ENCODE results near the gene FAM171A2. TPM values are rescaled to one million over a fixed set of nuclear protein-coding genes. Genes with fewer than 3 reads are reported as not detected.

The FAM171A2 gene
- total RNA-seq, 2 donors from 2014 or later: 45.7 to 51.9 TPM

GRCh38 chr17:44378171-44378705, 14.6 kb upstream of the FAM171A2 start:
- Histone ChIP-seq H3K9me3 (ENCODE audit: control insufficient read depth, low read length) (no peaks in the 10 kb centered on the region), H3K4me1 (ENCODE audit: control insufficient read depth, insufficient read depth, low read length) (peaks cover 6% of the 10 kb centered on the region), H3K27ac (ENCODE audit: low read depth, low read length) (no peak overlapping the region), H3K9ac (ENCODE audit: extremely low read depth, low read length, poor library complexity, severe bottlenecking) (no peak overlapping the region), H3K27me3 (ENCODE audit: control insufficient read depth, insufficient read depth, low read length, poor library complexity, severe bottlenecking) (no peaks in the 10 kb centered on the region), H3K4me3 (ENCODE audit: low read length) (no peak overlapping the region), H3K36me3 (ENCODE audit: control insufficient read depth, insufficient read depth, low read length) (no peaks in the 10 kb centered on the region)
- no peak overlapping the region for H3K27ac Mint-ChIP-seq
- H3K36me3 Mint-ChIP-seq (ENCODE audit: low read depth): no peaks in the 10 kb centered on the region
- WGBS, 2 experiments (ENCODE audit: insufficient coverage in 1 of 2, insufficient read length in 1 of 2): 88 to 96% methylated on average over 6 to 14 of the region's 14 CpGs
- no peaks in the 10 kb centered on the region for H3K9me3 Mint-ChIP-seq
- TF ChIP-seq, protein P1, sequence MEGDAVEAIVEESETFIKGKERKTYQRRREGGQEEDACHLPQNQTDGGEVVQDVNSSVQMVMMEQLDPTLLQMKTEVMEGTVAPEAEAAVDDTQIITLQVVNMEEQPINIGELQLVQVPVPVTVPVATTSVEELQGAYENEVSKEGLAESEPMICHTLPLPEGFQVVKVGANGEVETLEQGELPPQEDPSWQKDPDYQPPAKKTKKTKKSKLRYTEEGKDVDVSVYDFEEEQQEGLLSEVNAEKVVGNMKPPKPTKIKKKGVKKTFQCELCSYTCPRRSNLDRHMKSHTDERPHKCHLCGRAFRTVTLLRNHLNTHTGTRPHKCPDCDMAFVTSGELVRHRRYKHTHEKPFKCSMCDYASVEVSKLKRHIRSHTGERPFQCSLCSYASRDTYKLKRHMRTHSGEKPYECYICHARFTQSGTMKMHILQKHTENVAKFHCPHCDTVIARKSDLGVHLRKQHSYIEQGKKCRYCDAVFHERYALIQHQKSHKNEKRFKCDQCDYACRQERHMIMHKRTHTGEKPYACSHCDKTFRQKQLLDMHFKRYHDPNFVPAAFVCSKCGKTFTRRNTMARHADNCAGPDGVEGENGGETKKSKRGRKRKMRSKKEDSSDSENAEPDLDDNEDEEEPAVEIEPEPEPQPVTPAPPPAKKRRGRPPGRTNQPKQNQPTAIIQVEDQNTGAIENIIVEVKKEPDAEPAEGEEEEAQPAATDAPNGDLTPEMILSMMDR (conservative IDR thresholded peaks at IDR 0.05): no peak
- H3K27me3 Mint-ChIP-seq (ENCODE audit: insufficient read depth): peaks cover 27% of the 10 kb centered on the region
- H3K4me1 Mint-ChIP-seq: peaks cover 12% of the 10 kb centered on the region
- H3K4me3 Mint-ChIP-seq: no peak overlapping the region
- DNase-seq: no peak

DNA sequence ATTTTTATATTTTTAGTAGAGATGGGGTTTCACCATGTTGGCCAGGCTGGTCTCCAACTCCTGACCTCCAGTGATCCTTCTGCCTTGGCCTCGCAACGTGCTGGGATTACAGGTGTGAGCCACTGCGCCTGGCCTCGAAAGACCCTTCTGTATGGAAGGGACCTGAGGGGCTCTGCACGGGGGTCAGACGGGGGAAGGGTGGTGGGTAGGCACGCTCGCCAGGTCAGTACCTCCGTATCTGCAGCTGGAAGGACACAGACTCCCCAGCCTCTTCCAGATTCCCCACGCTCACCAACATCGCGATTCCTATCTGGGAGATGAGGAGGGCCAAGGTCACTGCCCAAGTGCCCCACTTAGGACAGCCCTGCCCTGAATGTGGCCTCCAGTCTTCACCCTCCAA, 13.1 kb upstream of the FAM171A2 start:
- H3K9me3 Mint-ChIP-seq: no peaks in the 10 kb centered on the region
- H3K27me3 Mint-ChIP-seq (ENCODE audit: insufficient read depth): peaks cover 16% of the 10 kb centered on the region
- Histone ChIP-seq H3K4me3 (ENCODE audit: low read length) (no peak overlapping the region), H3K36me3 (ENCODE audit: control insufficient read depth, insufficient read depth, low read length) (no peaks in the 10 kb centered on the region), H3K4me1 (ENCODE audit: control insufficient read depth, insufficient read depth, low read length) (peaks cover 5% of the 10 kb centered on the region), H3K9ac (ENCODE audit: extremely low read depth, low read length, poor library complexity, severe bottlenecking) (no peak overlapping the region), H3K27me3 (ENCODE audit: control insufficient read depth, insufficient read depth, low read length, poor library complexity, severe bottlenecking) (no peaks in the 10 kb centered on the region), H3K9me3 (ENCODE audit: control insufficient read depth, low read length) (no peaks in the 10 kb centered on the region), H3K27ac (ENCODE audit: low read depth, low read length) (no peak overlapping the region)
- H3K4me3 Mint-ChIP-seq: no peak overlapping the region
- H3K4me1 Mint-ChIP-seq: peaks cover 8% of the 10 kb centered on the region
- no peak overlapping the region for H3K27ac Mint-ChIP-seq
- DNase-seq: no peak
- 93 to 95% methylated on average over 9 to 12 of the region's 12 CpGs for WGBS, 2 experiments (ENCODE audit: insufficient coverage in 1 of 2, insufficient read length in 1 of 2)
- no peaks in the 10 kb centered on the region for H3K36me3 Mint-ChIP-seq (ENCODE audit: low read depth)
- TF ChIP-seq, protein P1 (conservative IDR thresholded peaks at IDR 0.05): no peak

DNA sequence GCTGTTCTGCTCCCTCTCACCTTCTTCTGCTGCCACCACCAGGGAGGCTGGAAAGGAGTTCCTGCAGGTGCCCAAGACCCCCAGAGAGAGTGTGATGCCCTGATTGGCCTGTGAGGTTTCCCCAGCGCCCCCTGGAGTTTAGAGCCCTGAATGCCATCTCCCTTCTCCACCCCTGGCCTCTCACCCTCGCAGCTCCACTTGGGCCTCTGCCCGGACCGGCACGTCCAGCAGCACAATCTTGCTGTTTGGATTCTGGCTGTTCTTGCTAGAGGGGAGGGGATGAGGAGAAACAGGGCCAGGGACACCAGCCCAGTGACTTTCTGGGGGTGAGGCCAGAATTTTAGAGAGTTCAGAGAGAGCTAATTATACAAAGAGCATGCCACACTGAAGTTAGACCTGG, 12.5 kb upstream of the FAM171A2 start:
- 67% methylated on average over 5 of the region's 5 CpGs; no CpG with 5 or more reads in 1 of the 2 experiments for WGBS, 2 experiments (ENCODE audit: insufficient coverage in 1 of 2, insufficient read length in 1 of 2)
- no peaks in the 10 kb centered on the region for H3K9me3 Mint-ChIP-seq
- H3K4me3 Mint-ChIP-seq: no peak overlapping the region
- Histone ChIP-seq H3K27ac (ENCODE audit: low read depth, low read length) (no peak overlapping the region), H3K9ac (ENCODE audit: extremely low read depth, low read length, poor library complexity, severe bottlenecking) (no peak overlapping the region), H3K4me1 (ENCODE audit: control insufficient read depth, insufficient read depth, low read length) (peaks cover 5% of the 10 kb centered on the region), H3K4me3 (ENCODE audit: low read length) (no peak overlapping the region), H3K36me3 (ENCODE audit: control insufficient read depth, insufficient read depth, low read length) (no peaks in the 10 kb centered on the region), H3K27me3 (ENCODE audit: control insufficient read depth, insufficient read depth, low read length, poor library complexity, severe bottlenecking) (no peaks in the 10 kb centered on the region), H3K9me3 (ENCODE audit: control insufficient read depth, low read length) (no peaks in the 10 kb centered on the region)
- no peaks in the 10 kb centered on the region for H3K36me3 Mint-ChIP-seq (ENCODE audit: low read depth)
- peaks cover 8% of the 10 kb centered on the region for H3K4me1 Mint-ChIP-seq
- TF ChIP-seq, protein P1 (conservative IDR thresholded peaks at IDR 0.05): peak; percentile 80
- H3K27ac Mint-ChIP-seq: peak overlapping the region; percentile 55
- peak; percentile 95 for DNase-seq
- H3K27me3 Mint-ChIP-seq (ENCODE audit: insufficient read depth): peaks cover 13% of the 10 kb centered on the region

Data from endodermal cell (in vitro differentiated cells).